Endothelial cell of umbilical vein (primary cell): ENCODE results near the gene PIEZO2. TPM values are rescaled to one million over a fixed set of nuclear protein-coding genes. Genes with fewer than 3 reads are reported as not detected.

Source experiments
- BruUV-seq: library from RNA; stranded (reverse); fragments of 400-500 nt; replicated peaks from 2 replicates; lab custom pipeline; 2021; lab: Mats Ljungman, UMichigan
- CTCF ChIA-PET: fragments of 300-600, 350-600 bp; sonication (Branson Sonifier 250); formaldehyde crosslinking; loops from one replicate; lab custom pipeline; 2021; ENCODE audit warnings: antibody characterized with exemption, inconsistent platforms; lab: Charles Lee
- POLR2A ChIA-PET: fragments of 300-600, 350-600 bp; sonication (Branson Sonifier 250); formaldehyde crosslinking; loops from one replicate; lab custom pipeline; 2021; ENCODE audit warnings: antibody characterized with exemption, inconsistent platforms; lab: Charles Lee
- DNase-seq: peaks from one replicate; pipeline ENCODE4 v3.0.0-alpha.2; 2011; ENCODE audit warnings: low read depth, low spot score
- FAIRE-seq: peaks from 2 replicates; lab custom pipeline; 2011; peaks lifted over from hg19 to GRCh38; lab: Jason Lieb, UNC
- H2AFZ ChIP-seq: 2 replicates; pipeline ENCODE4 v1.6.0; 2012; ENCODE audit warnings: low read depth, low read length, control low read depth, inconsistent platforms
- H3K27ac ChIP-seq: 2 replicates; pipeline ENCODE4 v1.5.1; 2011; ENCODE audit warnings: low read depth, mild to moderate bottlenecking, control low read depth, low read length, moderate library complexity; ENCODE audit not compliant: insufficient read depth
- H3K27me3 ChIP-seq, 2 experiments: 2 replicates each; pipeline versions ENCODE4 v1.6.0 to v1.6.1; 2011; ENCODE audit warnings: low read length in 2 of 2, mixed read lengths in 1 of 2; ENCODE audit not compliant: control insufficient read depth in 2 of 2, insufficient read depth in 2 of 2
- H3K36me3 ChIP-seq, 2 experiments: 2 replicates in 1 of 2; 3 replicates in 1 of 2; pipeline ENCODE4 v1.5.1; 2011; ENCODE audit warnings: low read length in 2 of 2, mild to moderate bottlenecking in 1 of 2, moderate library complexity in 1 of 2; ENCODE audit not compliant: control insufficient read depth in 2 of 2, insufficient read depth in 2 of 2; ENCODE audit errors: extremely low read depth in 1 of 2
- H3K4me1 ChIP-seq: 3 replicates; pipeline ENCODE4 v1.5.1; 2011; ENCODE audit warnings: mild to moderate bottlenecking, low read length; ENCODE audit not compliant: control insufficient read depth, insufficient read depth; ENCODE audit errors: extremely low read depth
- H3K4me2 ChIP-seq: 2 replicates; pipeline ENCODE4 v1.6.1; 2011; ENCODE audit warnings: low read length, control low read depth, mixed read lengths; ENCODE audit not compliant: insufficient read depth
- H3K4me3 ChIP-seq, 3 experiments: fragments of 200-600 bp in 1 of 3; sonication (generic), shearing (Covaris generic) in 1 of 3; replicated peaks in 1 of 3; 2 replicates each; pipeline ENCODE4 v1.5.1; 2011 to 2016; ENCODE audit warnings: control low read depth in 3 of 3, low read length in 3 of 3, mild to moderate bottlenecking in 2 of 3, inconsistent platforms in 1 of 3, low read depth in 1 of 3, moderate library complexity in 1 of 3; ENCODE audit not compliant: insufficient read depth in 1 of 3
- H3K79me2 ChIP-seq: 2 replicates; pipeline ENCODE4 v1.6.0; 2012; ENCODE audit warnings: low read length, inconsistent platforms; ENCODE audit not compliant: control insufficient read depth, insufficient read depth
- H3K9ac ChIP-seq: replicated peaks from 2 replicates; pipeline ENCODE3; 2011; ENCODE audit warnings: low read length, control low read depth; ENCODE audit not compliant: insufficient read depth; ENCODE audit errors: extremely low read depth
- H3K9me1 ChIP-seq: replicated peaks from 3 replicates; pipeline ENCODE4 v1.6.0; 2011; ENCODE audit warnings: mild to moderate bottlenecking, low read length; ENCODE audit not compliant: control insufficient read depth, insufficient read depth; ENCODE audit errors: extremely low read depth
- H3K9me3 ChIP-seq: replicated peaks from 2 replicates; pipeline ENCODE4 v1.5.1; 2012; ENCODE audit warnings: low read length, inconsistent platforms; ENCODE audit not compliant: control insufficient read depth, insufficient read depth
- H4K20me1 ChIP-seq: replicated peaks from 2 replicates; pipeline ENCODE3; 2011; ENCODE audit warnings: mild to moderate bottlenecking, low read length; ENCODE audit not compliant: control insufficient read depth, insufficient read depth; ENCODE audit errors: extremely low read depth
- CTCF ChIP-seq, 2 donors: IDR thresholded peaks; 1 replicate in 1 of 2; 2 replicates in 1 of 2; pipeline ENCODE4 v1.5.1; 2011; ENCODE audit warnings: low read length in 2 of 2, mild to moderate bottlenecking in 2 of 2, moderate library complexity in 2 of 2, control low read depth in 1 of 2, inconsistent platforms in 1 of 2, low read depth in 1 of 2; ENCODE audit not compliant: insufficient read depth in 1 of 2; ENCODE audit errors: extremely low read depth in 1 of 2
- EZH2 ChIP-seq: IDR thresholded peaks from 2 replicates; pipeline ENCODE4 v1.6.1; 2012; ENCODE audit warnings: borderline replicate concordance, low read depth, mild to moderate bottlenecking, moderate library complexity, low read length, inconsistent platforms; ENCODE audit not compliant: severe bottlenecking
- FOS ChIP-seq: IDR thresholded peaks from 2 replicates; pipeline ENCODE4 v1.6.1; 2011; ENCODE audit warnings: mild to moderate bottlenecking, low read length, moderate library complexity, borderline replicate concordance; ENCODE audit not compliant: insufficient read depth
- GATA2 ChIP-seq: IDR thresholded peaks from 2 replicates; pipeline ENCODE4 v1.7.0; 2011; ENCODE audit warnings: low read depth, mild to moderate bottlenecking, moderate library complexity, mixed read lengths, low read length; ENCODE audit not compliant: insufficient read length, insufficient read depth
- JUN ChIP-seq: IDR thresholded peaks from 2 replicates; pipeline ENCODE4 v1.6.1; 2011; ENCODE audit warnings: borderline replicate concordance, low read depth; ENCODE audit not compliant: insufficient read length, insufficient read depth
- MAX ChIP-seq: IDR thresholded peaks from 2 replicates; pipeline ENCODE4 v1.6.1; 2011; ENCODE audit not compliant: insufficient read depth, insufficient read length
- MYC ChIP-seq: IDR thresholded peaks from one replicate; pipeline ENCODE4 v1.6.1; 2011; ENCODE audit warnings: mild to moderate bottlenecking, low read depth, low read length
- POLR2A ChIP-seq: IDR thresholded peaks from 2 replicates; pipeline ENCODE4 v1.6.1; 2012; ENCODE audit warnings: low read depth, mild to moderate bottlenecking, control low read depth, low read length
- POLR2AphosphoS5 ChIP-seq: IDR thresholded peaks from 2 replicates; pipeline ENCODE4 v1.6.1; 2012; ENCODE audit warnings: low read depth, mild to moderate bottlenecking, control low read depth, low read length, moderate library complexity; ENCODE audit not compliant: insufficient read depth
- dilution Hi-C: fragments of 300-500 bp; cut with MboI; formaldehyde crosslinking; loops from one replicate; pipeline ENCODE4 v1.15.0; 2019; ENCODE audit warnings: low sequenced_read_pairs; ENCODE audit not compliant: extremely low pct_ligation_motif_present
- intact Hi-C: fragments of 100-400 bp; cut with micrococcal nuclease; formaldehyde crosslinking; loops from one replicate; pipeline ENCODE4 v1.10.0; 2022
- polyA plus RNA-seq, 4 experiments: library from polyadenylated mRNA; depleted of rRNA in 3 of 4; stranded (reverse) in 3 of 4; unstranded in 1 of 4; fragments of >200 nt; gene quantifications; 2 replicates each; pipeline versions ENCODE4 v1.2.1 to v1.2.3, GENCODE V29; 2011 to 2012; ENCODE audit warnings: missing spikeins in 1 of 4
- total RNA-seq: library from RNA; stranded (reverse); gene quantifications from 2 replicates; pipeline ENCODE4 v1.2.3, GENCODE V29; 2021

Gene PIEZO2
- total and polyA plus RNA-seq, 2 donors (not counting 3 experiments of a cell fraction or from before 2014, with no cell fraction given) = 1.7 to 11.2 TPM

- intact Hi-C loops (loop anchor here (1.0 to 5.0 kb wide), 7 partner anchors 63 to 765 kb away; no protein-coding TSS in a partner anchor), dilution Hi-C loops (no loop called here)
- Histone ChIP-seq H4K20me1 (no peaks in the 10 kb centered on the region), H3K36me3 (no peaks in the 10 kb centered on the region), H3K27me3 (peaks cover 0 to 2% of the 10 kb centered on the region in 2 experiments), H2AFZ (no peak overlapping the region), H3K9me3 (no peaks in the 10 kb centered on the region), H3K9me1 (no peaks in the 10 kb centered on the region), H3K4me3 (no peak overlapping the region), H3K9ac (no peak overlapping the region), H3K4me1 (no peaks in the 10 kb centered on the region), H3K79me2 (no peaks in the 10 kb centered on the region), H3K27ac (no peak overlapping the region), H3K4me2 (no peak overlapping the region)
- DNase-seq = peak; percentile 72
- CTCF ChIA-PET = interaction anchor here (0.6 to 8.0 kb wide), 28 partner anchors 9 to 941 kb away, joined by 3 to 106 read pairs (median 4); no protein-coding TSS in a partner anchor
- POLR2A ChIA-PET = no interaction called here
- BruUV-seq = no TSS peak
- no peak for FAIRE-seq
- peak; percentile 82 to 87 for TF ChIP-seq CTCF (IDR thresholded peaks at IDR 0.05; ENCODE audit: extremely low read depth in 1 of 2, insufficient read depth in 1 of 2, low read depth in 1 of 2, low read length in 2 of 2)
- no peak for TF ChIP-seq POLR2A
- no peak for TF ChIP-seq MYC
These were observed 362.0 kb downstream of the PIEZO2 start for GRCh38 chr18:10787293-10787901.

GRCh38 chr18:10785798-10786197 lies 363.6 kb downstream of the PIEZO2 start:
- Histone ChIP-seq H3K4me3 (no peak overlapping the region), H3K27me3 (peaks cover 0 to 2% of the 10 kb centered on the region in 2 experiments), H3K4me1 (no peaks in the 10 kb centered on the region), H3K9ac (no peak overlapping the region), H3K9me3 (no peaks in the 10 kb centered on the region), H2AFZ (no peak overlapping the region), H3K36me3 (no peaks in the 10 kb centered on the region), H3K4me2 (no peak overlapping the region), H3K9me1 (no peaks in the 10 kb centered on the region), H3K27ac (no peak overlapping the region), H3K79me2 (no peaks in the 10 kb centered on the region), H4K20me1 (no peaks in the 10 kb centered on the region)
- intact Hi-C loops = loop anchor here (2.0 to 5.0 kb wide), 4 partner anchors 65 to 815 kb away; no protein-coding TSS in a partner anchor
- dilution Hi-C loops = no loop called here
- no peak for FAIRE-seq
- no peak for TF ChIP-seq FOS
- no peak for TF ChIP-seq GATA2
- TF ChIP-seq MAX = no peak
- no peak for TF ChIP-seq JUN
- TF ChIP-seq MYC = no peak
- TF ChIP-seq POLR2AphosphoS5 = no peak
- no peak for TF ChIP-seq POLR2A
- no peak for TF ChIP-seq EZH2
- TF ChIP-seq CTCF (IDR thresholded peaks at IDR 0.05; ENCODE audit: extremely low read depth in 1 of 2, insufficient read depth in 1 of 2, low read depth in 1 of 2, low read length in 2 of 2) = no peak
- no peak for DNase-seq
- no TSS peak for BruUV-seq
- CTCF ChIA-PET = interaction anchor here (1.5 to 8.0 kb wide), 9 partner anchors 10 to 768 kb away, joined by 4 to 106 read pairs (median 20); no protein-coding TSS in a partner anchor
- POLR2A ChIA-PET = no interaction called here
